Activated CD8-positive, alpha-beta memory T cell treated with anti-CD3 and anti-CD28 coated beads for 4 hours (primary cell): ENCODE data around the gene AFAP1L2.

ENCODE experiments used
- DNase-seq, 2 donors: peaks; one replicate each; pipeline ENCODE4 v3.0.0-alpha.2; 2020; ENCODE audit warnings: low read depth in 2 of 2

The AFAP1L2 gene

DNA sequence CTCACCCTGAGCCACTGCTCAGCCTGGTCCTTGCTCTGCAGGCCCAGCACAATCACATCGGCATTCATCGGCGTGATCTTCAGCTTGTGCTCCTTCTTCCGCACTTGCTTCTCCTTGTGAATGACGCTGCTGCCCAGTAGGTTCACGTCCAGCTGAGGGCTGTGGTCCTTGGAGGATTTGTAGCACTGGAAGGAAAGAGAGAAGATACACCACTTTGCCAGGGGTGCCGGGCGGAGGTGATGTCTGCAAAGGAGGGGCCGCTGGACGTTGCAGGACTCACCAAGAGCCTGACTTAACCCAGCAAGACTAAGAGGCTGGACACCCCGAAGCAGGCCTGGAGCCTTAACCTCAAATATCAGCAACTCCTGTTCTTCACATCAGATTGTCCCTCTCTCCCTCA lies 90.4 kb downstream of the AFAP1L2 start:
- DNase-seq: no peak

DNA sequence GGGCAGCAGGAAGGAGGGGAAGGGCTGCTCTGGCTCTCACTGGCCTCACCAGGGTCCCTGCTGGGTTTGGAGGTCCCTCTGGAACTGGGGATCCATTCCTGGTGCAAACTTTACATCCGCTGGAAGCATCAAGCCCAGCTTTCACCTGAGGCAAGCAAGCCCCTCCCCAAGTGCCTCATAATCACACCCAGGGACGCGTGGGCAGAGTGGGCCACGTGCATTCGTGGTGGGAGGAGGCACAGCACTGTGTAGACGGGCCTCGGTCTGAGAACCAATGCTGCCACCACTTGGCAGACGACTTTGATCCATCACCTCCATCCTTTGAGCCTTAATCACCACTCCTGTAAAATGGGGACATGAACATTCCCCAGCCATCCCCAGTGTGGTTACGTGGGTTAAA lies 91.2 kb downstream of the AFAP1L2 start:
- no peak for DNase-seq

DNA sequence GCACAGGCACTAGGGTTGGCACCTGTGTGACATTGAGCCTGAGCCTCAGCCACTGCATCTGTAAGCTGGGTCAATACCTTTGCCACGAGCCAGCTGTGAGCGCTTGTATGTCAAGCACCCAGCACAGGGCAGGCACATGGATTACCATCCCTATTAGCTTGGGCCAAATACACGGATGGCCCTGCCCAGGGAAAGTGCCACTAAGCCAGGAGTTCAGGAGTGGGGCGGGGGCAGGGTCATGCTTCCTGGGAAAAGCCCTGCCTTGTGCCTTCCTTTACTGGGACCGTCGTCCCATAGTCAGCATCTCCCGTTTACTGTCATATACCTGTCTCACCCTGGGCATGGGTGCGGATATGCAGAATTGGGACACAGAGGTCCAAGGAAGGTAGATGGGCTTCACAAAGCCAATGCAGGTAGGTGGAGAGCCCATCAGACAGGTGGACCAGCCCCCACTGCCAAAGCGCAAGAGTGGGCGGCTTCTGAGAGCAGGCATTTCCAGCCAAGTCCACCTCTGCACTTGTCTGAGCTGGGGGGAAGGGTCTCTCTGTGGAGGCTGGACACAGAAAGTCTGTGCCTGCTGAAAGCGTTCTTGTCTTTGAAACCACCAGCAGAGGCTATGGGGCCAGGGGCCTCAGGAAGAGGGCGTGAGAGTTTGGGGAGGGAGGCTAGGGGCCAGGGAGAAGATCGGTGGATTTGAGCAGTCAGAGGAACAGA lies 92.6 kb downstream of the AFAP1L2 start:
- no peak for DNase-seq

DNA sequence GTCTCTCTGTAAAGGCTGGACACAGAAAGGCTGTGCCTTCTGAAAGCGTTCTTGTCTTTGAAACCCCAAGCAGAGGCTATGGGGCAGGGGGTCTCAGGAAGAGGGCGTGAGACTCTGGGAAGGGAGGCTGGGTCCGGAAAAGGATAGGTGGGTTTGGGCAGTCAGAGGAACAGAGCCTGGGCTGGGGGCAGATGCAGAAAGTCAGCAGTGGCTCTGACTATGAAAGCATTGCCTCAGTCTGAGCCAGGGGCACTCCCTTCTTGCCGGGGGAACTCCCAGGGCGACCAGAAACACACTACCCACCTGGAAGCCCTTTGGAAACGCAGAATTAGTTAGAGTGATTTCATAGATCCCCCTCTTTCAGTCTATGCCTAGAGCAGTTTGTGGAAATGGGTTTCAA lies 93.3 kb downstream of the AFAP1L2 start:
- no peak for DNase-seq

DNA sequence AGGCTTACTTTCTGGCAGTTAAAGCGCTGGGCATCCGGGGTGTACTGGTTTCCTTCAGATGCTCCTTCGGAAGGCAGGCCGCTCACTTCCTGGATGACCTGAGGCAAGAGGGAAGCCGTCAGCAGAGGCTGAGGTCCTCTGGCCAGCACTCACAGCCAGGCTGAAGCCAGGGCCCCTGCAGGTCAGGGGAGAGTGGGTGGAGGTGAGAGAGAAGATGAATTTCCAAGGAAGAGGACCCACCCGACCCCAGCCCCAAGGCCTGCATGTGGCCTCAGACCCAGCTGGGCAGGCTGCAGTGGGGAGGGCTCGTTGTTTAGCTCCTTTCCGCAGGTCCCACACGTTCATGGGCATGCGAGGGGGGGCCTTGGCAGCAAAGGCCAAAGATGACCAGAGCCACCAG lies 94.0 kb downstream of the AFAP1L2 start:
- DNase-seq: no peak

DNA sequence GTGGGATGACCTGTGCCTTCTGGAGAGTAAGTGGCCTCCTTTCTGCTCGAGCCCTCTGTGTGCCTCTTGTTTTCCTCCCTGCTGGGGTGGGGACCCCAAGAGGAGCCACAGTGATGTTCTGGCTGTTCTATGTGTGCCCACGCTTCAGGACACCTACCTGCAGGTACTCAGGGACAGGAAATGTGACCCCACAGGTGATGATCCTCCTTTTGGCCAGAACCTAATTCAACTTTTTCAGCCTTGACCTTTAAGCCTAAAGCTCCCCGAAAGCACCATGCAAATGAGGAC lies 95.0 kb downstream of the AFAP1L2 start:
- DNase-seq: no peak

DNA sequence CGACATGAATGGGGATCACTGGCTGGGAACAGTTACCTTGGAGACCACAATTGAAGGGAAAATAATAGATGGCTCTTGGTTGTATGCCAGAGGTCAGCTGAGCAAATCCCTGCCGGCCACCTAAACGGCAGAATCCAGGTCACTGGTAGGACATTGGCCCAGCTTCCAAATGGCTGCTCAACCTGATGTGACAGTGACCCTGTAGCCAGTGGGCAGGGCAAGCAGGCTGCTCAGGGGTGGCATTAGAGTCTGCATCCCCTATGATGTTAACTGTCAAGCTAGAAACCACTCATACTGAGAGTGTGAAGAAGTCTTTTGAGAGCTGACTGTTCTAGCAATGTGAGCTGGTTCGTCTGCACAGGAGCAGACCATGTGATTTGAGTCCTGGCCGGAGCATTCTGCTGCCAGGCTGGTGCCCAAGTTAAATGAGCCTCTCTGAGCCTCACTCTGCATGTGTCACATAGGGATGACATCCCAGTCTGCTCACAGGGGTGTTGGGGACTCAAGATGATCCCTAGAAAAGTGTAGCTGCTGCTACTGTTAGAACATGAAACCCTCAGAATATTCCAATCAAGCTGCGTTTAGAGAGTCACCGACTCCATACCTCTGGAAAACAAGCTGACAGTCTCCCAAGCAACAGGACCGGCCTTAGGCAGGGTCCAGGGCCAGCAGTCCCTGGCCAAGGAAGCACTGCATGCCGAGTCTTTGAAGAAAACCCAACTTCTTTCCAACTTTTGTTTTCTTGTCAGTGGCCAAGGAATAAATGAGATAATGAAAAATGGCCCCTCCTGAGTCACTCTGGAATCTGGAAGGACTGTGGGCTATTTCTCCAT lies 95.6 kb downstream of the AFAP1L2 start:
- no peak for DNase-seq

DNA sequence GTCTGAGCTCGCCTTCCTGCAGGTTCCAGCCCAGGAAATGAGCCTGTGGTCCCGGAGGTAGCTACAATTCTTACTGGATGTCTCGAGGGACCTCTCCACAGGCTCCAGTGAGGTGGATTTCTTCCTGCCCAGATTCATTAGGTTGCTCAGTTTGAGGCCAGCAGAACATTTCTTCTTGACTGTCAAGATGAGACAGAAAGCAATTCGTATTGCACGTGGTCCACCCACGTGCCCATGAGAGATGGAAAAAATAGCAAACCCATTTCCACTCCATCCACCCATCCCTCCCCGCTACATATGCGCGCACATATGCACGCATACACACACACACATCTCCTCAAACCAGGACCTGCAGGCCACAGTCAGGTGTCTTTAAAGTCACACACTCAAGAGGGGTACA lies 96.6 kb downstream of the AFAP1L2 start:
- no peak for DNase-seq

DNA sequence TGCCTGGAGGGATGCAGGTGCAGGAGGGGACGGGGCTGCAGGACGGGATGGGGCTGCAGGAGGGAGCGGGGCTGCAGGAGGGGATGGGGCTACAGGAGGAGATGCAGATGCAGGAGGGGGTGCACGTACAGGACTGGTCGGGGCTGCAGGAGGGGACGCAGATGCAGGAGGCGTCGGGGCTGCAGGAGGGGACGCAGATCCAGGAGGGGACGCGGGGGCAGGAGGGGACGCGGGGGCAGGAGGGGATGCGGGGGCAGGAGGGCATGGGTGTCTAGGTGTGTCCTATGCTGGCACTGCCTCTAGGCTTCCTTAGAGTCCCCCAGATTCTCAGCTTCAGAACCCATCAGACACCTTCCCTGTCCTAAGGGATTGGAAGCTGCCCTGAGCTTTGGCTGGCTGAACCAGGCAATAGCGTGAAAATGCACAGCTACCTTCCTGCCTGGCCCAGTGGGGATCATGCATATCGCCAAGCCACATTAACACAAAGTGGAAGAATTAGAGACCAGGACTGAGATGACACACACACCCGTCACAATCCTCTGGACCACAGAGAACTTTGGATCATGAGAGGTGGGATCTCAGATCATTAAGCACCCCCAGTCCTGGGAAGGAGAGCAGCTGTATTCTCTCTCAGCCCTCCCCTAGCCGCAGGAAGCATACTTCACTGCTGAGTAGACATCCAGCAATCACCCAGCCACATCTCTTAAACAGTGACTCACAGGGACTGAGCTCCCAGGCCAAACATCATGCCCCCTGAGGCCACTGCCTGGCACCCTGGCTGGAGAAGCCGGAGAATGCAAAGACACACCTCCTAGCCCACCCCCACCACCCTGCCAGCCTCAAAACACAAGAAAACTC lies 98.0 kb downstream of the AFAP1L2 start:
- DNase-seq: no peak

DNA sequence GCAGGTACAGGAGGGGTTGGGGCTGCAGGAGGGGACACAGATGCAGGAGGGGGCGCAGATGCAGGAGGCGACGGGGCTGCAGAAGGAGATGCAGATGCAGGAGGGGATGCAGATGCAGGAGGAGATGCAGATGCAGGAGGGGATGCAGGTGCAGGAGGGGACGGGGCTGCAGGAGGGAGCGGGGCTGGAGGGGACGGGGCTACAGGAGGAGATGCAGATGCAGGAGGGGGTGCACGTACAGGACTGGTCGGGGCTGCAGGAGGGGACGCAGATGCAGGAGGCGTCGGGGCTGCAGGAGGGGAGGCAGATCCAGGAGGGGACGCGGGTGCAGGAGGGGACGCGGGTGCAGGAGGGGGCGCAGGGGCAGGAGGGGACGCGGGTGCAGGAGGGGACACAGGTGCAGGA lies 98.8 kb downstream of the AFAP1L2 start:
- DNase-seq: no peak

DNA sequence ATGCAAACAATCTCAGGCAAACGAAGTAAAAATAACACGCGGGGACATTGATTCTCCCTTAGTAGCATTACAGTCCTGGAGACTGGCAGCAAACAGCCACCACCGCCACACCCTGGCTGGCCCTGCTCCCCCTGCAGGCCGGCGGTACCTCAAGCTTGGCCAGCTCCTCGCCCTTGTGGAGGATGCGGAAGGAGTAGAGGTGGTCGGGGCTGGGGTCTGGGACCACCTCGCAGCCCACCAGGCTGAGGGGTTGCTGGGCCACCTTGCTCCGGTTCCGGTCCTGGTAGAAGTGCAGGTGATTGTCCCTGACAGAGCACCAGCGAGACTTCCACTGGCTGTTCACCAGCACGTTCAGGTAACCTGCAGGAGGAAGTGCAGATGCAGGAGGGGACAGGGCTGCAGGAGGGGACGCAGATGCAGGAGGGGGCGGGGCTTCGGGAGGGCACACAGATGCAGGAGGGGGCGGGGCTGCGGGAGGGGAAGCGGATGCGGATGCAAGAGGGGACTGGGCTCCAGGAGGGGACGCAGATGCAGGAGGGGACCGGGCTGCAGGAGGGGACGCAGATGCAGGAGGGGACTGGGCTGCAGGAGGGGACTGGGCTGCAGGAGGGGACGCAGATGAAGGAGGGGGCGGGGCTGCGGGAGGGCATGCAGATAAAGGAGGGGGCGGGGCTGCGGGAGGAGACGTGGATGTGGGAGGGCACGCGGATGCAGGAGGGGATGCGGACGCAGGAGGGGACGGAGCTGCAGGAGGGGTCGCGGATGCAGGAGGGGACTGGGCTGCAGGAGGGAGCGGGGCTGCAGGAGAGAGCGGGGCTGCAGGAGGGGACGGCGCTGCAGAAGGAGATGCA lies 99.5 kb downstream of the AFAP1L2 start:
- DNase-seq: peak; percentile 14 to 25

DNA sequence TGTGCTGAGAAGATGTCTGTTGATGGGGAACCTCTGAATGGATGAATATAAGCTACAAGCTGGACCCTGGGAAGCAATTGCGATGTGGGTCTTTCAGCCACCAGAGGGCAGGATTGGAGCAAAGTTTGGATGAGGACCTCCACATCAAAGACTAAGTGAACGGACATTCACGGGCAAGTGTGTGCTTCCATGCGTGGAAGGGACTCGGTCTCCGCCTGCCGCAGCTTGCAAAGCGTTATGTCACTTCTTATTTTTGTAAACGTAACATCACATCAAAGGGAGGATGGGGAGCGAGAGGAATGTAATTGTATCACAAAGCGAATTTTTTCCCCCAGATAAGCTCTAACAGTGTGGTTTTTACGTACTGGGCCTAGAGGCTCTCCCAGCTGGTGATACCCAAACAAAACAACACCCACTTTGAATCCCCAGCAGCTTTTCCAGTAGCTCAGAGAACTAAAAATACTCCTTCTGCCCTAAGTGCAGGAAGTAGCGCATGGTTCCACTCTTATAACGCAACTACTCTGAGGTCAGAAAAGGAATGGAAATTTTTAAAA lies 100.2 kb downstream of the AFAP1L2 start:
- DNase-seq: peak; percentile 41 to 42

DNA sequence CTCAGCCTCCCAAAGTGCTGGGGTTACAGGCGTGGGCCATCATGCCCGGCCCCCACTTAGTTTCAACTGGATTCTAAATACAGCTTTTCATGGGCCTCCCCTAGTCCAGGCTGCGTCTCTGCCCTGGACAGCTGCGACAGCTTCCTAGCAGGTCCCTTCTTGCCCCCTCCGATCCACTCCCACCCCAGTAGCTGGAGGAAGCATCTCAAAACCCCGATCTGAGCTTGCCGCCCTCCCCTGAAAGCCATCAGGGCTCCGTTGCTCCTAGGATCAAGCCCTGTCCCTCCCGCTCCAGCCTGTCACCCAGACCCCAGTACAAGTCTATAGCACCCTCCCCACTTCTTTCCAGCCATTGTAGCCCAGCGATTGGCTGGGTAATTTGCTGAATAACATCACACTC lies 100.7 kb downstream of the AFAP1L2 start:
- DNase-seq: no peak

DNA sequence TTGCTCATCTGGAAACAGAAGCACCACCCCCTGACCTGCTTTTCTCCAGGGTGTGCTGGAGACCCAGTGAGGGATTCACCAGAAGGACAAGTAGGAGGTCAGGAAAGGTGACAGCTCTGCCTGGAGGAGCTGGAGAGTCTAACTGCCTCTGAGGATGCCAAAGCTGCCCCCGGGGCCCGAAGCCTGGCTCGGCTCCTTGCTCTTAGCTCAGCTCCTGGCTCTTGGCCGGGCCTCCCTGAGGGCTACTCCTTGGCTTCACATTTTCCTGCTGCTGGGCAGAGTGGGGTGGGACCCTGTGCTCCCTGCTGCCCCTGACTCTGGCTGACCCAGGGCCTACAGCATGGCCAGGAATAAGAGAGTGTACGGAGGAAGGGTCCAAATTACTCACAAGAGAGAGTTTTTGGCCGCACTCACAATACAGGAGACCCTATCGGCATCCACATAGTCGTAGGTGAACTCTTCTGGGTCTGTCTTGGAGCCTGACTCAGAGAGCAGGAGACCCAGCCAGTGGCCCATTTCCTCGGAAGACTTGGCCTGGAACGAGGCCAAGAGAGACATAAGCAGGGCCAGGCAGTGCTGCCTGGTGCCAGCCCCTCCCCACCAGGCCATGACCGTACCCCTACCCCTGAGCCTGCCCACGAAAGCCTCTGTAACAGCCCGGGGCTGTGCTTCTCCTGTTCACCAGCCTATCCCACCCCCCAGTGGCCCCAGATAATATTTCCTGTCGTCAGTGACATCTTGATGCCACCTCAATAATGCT lies 102.2 kb downstream of the AFAP1L2 start:
- no peak for DNase-seq

DNA sequence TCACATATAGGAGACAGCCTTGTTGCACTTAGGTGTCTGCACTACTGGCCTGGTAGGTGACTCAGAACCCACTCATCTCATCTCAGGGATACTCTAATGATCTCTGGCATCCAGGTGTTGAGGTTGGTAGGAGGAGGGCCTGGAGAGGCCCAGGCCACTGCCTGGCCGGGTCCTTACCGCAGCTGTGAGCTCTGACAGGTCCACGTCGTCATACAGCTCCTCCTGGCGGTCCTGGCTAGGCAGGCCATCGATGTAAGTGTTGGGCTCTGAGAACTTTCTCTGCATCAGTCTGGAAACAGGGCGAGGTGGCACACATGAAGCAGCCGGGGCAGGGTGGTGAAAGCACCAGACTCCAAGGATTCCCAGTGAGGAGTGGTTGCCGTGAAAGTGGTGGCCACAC lies 103.1 kb downstream of the AFAP1L2 start:
- no peak for DNase-seq

DNA sequence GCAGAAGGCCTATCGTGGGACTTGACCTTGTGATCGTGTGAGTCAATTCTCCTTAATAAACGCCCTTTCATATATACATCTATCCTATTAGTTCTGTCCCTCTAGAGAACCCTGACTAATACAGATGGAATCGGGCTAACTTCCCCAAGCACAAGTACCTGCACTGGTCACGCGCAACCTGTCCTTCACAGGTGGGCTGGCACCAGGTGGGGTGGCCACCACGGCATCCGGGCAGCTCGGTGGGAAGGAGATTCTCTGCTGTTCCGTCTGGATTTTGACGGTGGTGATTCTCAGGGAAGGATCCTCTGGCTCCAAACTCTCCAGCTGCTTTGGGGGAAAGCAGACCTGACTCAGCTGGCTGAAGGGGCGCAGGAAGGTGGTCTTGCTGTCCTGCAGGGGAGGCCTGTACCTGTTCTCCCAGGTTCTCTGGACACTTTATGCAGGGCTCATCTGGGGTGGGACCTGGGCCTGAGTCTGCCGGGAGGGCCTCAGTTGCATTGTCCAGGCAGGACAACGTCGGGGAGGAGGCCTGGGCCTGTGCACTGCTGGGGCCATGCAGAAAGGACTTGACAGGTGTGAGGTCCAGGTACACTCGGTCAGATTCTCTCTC lies 104.2 kb downstream of the AFAP1L2 start:
- no peak for DNase-seq

DNA sequence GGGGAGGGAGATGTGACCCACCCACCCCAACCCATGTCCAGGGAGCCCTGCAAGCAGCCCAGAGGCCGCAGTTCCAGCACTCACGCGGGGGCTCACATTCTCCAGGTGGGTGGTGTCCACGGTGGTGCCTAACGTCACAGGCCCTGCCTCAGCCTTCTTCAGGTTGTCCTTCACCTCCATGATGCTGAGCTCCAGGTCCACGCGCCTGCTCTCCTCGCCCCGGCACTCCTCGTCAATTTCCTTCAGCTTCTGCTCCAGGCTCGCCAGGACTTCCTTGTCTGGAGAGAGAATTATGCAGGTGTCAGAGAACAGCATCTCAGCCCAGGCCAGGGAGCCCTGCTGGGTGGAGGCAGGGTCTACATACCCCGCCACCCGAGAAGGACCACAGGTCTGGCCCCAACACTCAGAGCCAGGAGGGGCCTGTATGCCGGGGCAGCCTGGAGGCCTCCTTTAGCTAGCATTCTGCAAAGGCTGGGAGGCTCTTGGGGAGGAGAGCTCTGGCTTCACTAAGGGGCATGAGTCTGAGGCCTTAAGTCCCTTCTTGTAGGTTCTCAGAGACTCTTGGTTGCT lies 107.1 kb downstream of the AFAP1L2 start:
- no peak for DNase-seq

DNA sequence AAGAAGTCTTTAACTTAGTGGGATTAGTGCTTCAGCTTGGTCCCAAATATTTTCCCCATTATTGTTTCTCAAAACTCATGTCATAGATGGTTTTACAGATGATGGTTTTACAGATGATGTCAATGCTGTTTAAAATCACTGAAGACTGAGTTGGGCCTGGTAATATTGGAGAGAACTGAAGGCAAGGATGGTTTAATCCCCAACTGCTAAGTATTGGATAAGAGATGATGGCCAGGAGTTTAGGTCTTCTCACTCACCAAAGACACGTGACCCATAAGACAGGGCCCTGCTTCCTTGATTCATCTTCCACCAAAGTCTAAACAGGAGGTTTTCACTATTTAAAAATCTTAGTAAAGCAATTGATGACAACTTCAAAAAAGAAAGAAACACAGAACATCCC lies 108.9 kb downstream of the AFAP1L2 start:
- no peak for DNase-seq

DNA sequence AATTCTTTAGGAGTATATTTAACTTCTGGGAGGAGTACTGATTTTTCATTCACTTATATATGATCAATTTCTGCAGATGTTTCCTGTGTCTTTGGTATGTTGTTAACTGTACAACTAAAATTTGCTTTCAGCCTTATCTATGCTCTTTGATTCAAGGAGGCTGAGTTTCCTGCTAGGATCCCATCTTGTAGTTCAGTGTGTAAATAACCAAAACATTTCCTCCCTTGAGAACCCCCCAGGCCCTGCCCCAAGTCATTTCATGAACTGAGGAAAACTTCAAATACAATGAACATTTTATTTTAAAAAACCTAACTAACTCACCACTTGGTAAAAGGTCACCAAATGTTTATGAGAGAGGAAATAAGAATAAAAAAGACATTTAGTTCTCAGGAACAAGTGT lies 109.8 kb downstream of the AFAP1L2 start:
- no peak for DNase-seq

DNA sequence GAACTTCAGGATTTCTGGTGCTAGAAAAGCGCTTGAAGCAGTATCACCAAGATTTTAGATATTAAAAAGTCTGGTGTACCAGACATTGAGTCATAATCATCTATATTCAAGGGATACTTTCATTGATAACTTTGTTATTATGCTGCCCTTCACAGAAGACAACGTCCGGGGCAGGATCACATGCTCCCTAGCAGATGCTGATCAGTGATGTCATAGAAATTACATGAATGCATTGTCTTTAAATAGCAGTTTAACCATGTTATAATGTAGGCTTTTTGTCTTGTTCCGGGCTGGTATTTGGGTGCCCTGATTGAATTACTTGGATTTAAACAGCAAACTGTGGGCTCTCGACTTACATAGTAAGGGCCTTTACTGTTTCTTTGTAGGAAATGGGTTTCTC lies 111.2 kb downstream of the AFAP1L2 start:
- no peak for DNase-seq
